Measurements from ENCODE around the gene LDLRAD3. TPM values are rescaled to one million over a fixed set of nuclear protein-coding genes. Genes with fewer than 3 reads are reported as not detected.

LDLRAD3 gene
- total RNA-seq, 1 experiment from 2014 or later = 55.7 TPM

DNA sequence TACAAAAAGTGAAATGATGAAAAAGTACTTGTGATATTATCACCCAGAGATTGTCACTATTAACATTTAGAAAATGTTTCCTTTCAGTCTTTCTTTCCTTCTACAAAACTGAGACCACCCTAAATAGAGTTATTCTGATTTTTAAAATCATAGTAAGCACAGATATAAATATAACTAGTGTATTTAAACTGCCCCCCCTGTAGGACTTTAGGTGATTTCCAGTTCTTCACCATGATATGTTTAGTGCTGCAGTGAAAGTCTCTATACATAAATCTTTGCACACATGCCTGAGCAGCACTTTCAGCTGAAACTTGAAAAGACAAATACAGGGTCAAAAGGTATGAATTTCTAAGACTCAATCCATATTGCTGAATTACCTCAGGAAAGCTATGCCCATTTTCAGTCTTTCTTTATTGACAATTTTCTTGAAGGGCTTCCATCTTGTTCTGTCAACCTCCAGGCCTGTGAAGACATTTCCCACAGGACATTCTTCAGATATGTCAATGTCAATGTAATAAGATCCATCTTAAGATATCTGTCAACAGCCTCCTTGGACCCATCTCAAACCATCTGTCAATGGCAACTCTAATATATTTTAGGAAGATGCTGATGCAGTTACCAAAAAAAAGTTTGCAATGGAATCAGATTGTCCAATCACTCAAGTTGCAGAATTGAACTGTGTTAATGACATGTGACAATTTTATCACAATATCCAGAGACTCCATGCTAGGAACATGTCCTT lies 30.8 kb upstream of the LDLRAD3 start:
- CTCF ChIA-PET = interaction anchor here (0.7 kb wide), 1 partner anchor 87 kb away, joined by 3 read pairs; no protein-coding TSS in a partner anchor
- TF ChIP-seq, protein P1, sequence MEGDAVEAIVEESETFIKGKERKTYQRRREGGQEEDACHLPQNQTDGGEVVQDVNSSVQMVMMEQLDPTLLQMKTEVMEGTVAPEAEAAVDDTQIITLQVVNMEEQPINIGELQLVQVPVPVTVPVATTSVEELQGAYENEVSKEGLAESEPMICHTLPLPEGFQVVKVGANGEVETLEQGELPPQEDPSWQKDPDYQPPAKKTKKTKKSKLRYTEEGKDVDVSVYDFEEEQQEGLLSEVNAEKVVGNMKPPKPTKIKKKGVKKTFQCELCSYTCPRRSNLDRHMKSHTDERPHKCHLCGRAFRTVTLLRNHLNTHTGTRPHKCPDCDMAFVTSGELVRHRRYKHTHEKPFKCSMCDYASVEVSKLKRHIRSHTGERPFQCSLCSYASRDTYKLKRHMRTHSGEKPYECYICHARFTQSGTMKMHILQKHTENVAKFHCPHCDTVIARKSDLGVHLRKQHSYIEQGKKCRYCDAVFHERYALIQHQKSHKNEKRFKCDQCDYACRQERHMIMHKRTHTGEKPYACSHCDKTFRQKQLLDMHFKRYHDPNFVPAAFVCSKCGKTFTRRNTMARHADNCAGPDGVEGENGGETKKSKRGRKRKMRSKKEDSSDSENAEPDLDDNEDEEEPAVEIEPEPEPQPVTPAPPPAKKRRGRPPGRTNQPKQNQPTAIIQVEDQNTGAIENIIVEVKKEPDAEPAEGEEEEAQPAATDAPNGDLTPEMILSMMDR (IDR thresholded peaks at IDR 0.05; ENCODE audit: unreplicated experiment) = no peak
- no peak for DNase-seq (ENCODE audit: unreplicated experiment)
- no TSS peak for BruUV-seq (replicated peaks)
- Mint-ChIP-seq H3K4me3 (ENCODE audit: unreplicated experiment) (no peak overlapping the region), H3K27me3 (ENCODE audit: insufficient read depth, unreplicated experiment) (no peaks in the 10 kb centered on the region), H3K9me3 (ENCODE audit: unreplicated experiment) (no peaks in the 10 kb centered on the region), H3K27ac (ENCODE audit: low read depth, unreplicated experiment) (no peak overlapping the region), H3K4me1 (ENCODE audit: insufficient read depth, unreplicated experiment) (peaks cover 43% of the 10 kb centered on the region), H3K36me3 (ENCODE audit: insufficient read depth, unreplicated experiment) (peaks cover 10% of the 10 kb centered on the region)
- intact Hi-C loops (cut with micrococcal nuclease) = no loop called here
- POLR2A ChIA-PET = no interaction called here

DNA sequence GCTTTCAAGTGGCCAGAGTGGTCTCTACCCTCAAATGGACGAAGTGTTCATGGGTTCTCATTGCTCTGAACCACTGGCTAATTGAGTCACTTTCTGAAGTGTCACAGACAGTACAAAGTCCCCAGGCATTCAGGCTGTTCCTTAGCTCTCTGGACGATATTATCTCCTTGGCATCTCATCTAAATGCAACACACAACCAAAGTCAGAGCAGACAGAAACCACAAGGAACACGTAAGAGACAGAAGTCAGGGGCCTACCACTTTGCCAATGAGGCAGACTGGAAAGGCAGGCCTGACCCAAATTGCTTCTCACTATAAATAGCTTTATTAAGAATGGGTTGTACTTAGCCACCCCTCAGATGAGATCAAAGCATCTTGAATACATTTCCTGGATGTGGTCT lies 29.0 kb upstream of the LDLRAD3 start:
- POLR2A ChIA-PET = interaction anchor here (0.8 to 1.1 kb wide), 3 partner anchors 10 to 42 kb away, joined by 3 read pairs; no protein-coding TSS in a partner anchor

DNA sequence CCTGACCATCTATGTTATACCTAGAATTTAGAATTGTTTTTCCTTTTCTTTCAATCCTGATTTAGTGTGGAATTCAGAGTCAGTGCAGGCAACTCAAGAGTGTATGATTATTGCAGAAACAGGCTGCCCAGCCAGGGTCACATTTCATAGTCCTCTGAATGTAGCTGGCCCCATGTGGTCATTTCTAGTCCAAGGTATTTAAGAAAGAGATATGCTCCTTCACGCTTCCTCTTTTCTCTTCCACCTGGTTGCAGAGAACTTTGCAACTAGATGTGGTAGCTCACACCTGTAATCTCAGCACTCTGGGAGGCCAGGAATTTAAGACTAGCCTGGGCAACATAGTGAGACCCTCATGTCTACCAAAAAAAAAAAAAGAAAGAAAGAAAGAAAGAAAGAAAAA lies 27.6 kb upstream of the LDLRAD3 start:
- Mint-ChIP-seq H3K36me3 (ENCODE audit: insufficient read depth, unreplicated experiment) (peaks cover 6% of the 10 kb centered on the region), H3K4me3 (ENCODE audit: unreplicated experiment) (no peak overlapping the region), H3K4me1 (ENCODE audit: insufficient read depth, unreplicated experiment) (peaks cover 30% of the 10 kb centered on the region), H3K9me3 (ENCODE audit: unreplicated experiment) (no peaks in the 10 kb centered on the region), H3K27ac (ENCODE audit: low read depth, unreplicated experiment) (no peak overlapping the region), H3K27me3 (ENCODE audit: insufficient read depth, unreplicated experiment) (no peaks in the 10 kb centered on the region)
- BruUV-seq (replicated peaks) = no TSS peak
- TF ChIP-seq, protein P1 (IDR thresholded peaks at IDR 0.05; ENCODE audit: unreplicated experiment) = no peak
- DNase-seq (ENCODE audit: unreplicated experiment) = no peak
- ChIA-PET CTCF (interaction anchor here (1.1 kb wide), 1 partner anchor 11 kb away, joined by 3 read pairs; no protein-coding TSS in a partner anchor), POLR2A (interaction anchor here (1.7 kb wide), 1 partner anchor 28 kb away, joined by 4 read pairs; the partner anchor contains the start of gene LDLRAD3)
- intact Hi-C loops (cut with micrococcal nuclease) = no loop called here

More for the DNA sequence above, 29.0 kb upstream of the LDLRAD3 start:
- Mint-ChIP-seq H3K4me3 (ENCODE audit: unreplicated experiment) (no peak overlapping the region), H3K9me3 (ENCODE audit: unreplicated experiment) (no peaks in the 10 kb centered on the region), H3K4me1 (ENCODE audit: insufficient read depth, unreplicated experiment) (peaks cover 39% of the 10 kb centered on the region), H3K27ac (ENCODE audit: low read depth, unreplicated experiment) (no peak overlapping the region), H3K27me3 (ENCODE audit: insufficient read depth, unreplicated experiment) (no peaks in the 10 kb centered on the region), H3K36me3 (ENCODE audit: insufficient read depth, unreplicated experiment) (peaks cover 6% of the 10 kb centered on the region)
- no peak for DNase-seq (ENCODE audit: unreplicated experiment)
- CTCF ChIA-PET = interaction anchor here (0.5 to 1.2 kb wide), 3 partner anchors 11 to 268 kb away, joined by 3 to 4 read pairs (median 3); no protein-coding TSS in a partner anchor
- TF ChIP-seq, protein P1 (IDR thresholded peaks at IDR 0.05; ENCODE audit: unreplicated experiment) = no peak
- intact Hi-C loops (cut with micrococcal nuclease) = no loop called here
- BruUV-seq (replicated peaks) = no TSS peak

DNA sequence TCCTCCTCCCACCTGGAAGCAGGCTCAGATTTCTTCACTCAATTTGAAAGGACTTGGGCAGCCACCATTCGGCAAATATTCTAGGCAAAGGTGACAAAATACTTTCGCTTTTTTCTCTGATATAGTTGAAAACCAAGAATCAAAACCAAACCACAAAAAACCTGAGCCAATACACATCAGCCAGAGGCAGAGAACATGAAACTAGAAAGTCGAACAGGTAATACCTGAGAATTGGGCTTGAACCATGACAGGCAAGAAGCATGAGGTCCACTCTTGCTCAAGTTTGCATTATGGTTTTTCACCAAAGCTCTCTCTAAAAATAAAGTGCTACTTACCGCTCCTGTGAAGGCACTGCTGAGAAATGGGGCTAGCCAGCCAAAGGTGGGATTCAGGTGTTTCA lies 26.2 kb upstream of the LDLRAD3 start:
- no TSS peak for BruUV-seq (replicated peaks)
- H3K27me3 Mint-ChIP-seq (ENCODE audit: insufficient read depth, unreplicated experiment) = no peaks in the 10 kb centered on the region
- ChIA-PET POLR2A (interaction anchor here (0.9 to 1.7 kb wide), 3 partner anchors 23 to 27 kb away, joined by 3 to 4 read pairs (median 3); partner anchors contain the start of gene LDLRAD3), CTCF (interaction anchor here (0.5 kb wide), 1 partner anchor 119 kb away, joined by 3 read pairs; no protein-coding TSS in a partner anchor)
- no peak for DNase-seq (ENCODE audit: unreplicated experiment)
- no peak overlapping the region for H3K4me3 Mint-ChIP-seq (ENCODE audit: unreplicated experiment)
- H3K4me1 Mint-ChIP-seq (ENCODE audit: insufficient read depth, unreplicated experiment) = peaks cover 23% of the 10 kb centered on the region
- intact Hi-C loops (cut with micrococcal nuclease) = no loop called here
- H3K27ac Mint-ChIP-seq (ENCODE audit: low read depth, unreplicated experiment) = peak overlapping the region; percentile 14
- no peaks in the 10 kb centered on the region for H3K9me3 Mint-ChIP-seq (ENCODE audit: unreplicated experiment)
- H3K36me3 Mint-ChIP-seq (ENCODE audit: insufficient read depth, unreplicated experiment) = peaks cover 6% of the 10 kb centered on the region
- TF ChIP-seq, protein P1 (IDR thresholded peaks at IDR 0.05; ENCODE audit: unreplicated experiment) = no peak
